Measurements from ENCODE around the gene ARHGAP9. TPM values are rescaled to one million over a fixed set of nuclear protein-coding genes. Genes with fewer than 3 reads are reported as not detected.

Gene ARHGAP9
- total RNA-seq, 1 experiment from 2014 or later = 0.92 TPM

GRCh38 chr12:57473392-57473791 is 6.3 kb downstream of the ARHGAP9 start:
- H3K4me1 ChIP-seq (ENCODE audit: control insufficient read depth, insufficient read depth, low read length) = no peaks in the 10 kb centered on the region; the same call in 1 of the 2 replicates
- DNase-seq (ENCODE audit: low read depth, low spot score) (no peak), ATAC-seq (no peak)
- H3K27me3 ChIP-seq (ENCODE audit: control insufficient read depth, insufficient read depth, low read length) = peaks cover 2% of the 10 kb centered on the region; the same call in 1 of the 2 replicates
- H3K27ac ChIP-seq (ENCODE audit: low read length) = no peak overlapping the region
- in situ Hi-C loops (cut with HindIII; ENCODE audit: low pct_unique_long_range_greater_than_20kb, low sequenced_read_pairs) (no loop called here), intact Hi-C loops (cut with micrococcal nuclease; ENCODE audit: unreplicated experiment) (no loop called here)
- ChIA-PET CTCF (no interaction called here), POLR2A (no interaction called here)
- no peaks in the 10 kb centered on the region for H3K36me3 ChIP-seq (ENCODE audit: control insufficient read depth, insufficient read depth, low read length)
- BruUV-seq (replicated peaks) = no TSS peak
- no peaks in the 10 kb centered on the region for H3K9me3 ChIP-seq (ENCODE audit: control insufficient read depth, insufficient read depth, low read depth, low read length)
- no peak for TF ChIP-seq SIN3A (IDR thresholded peaks at IDR 0.05; ENCODE audit: borderline replicate concordance, insufficient read depth, low read depth, low read length)
- no peak for TF ChIP-seq TCF7L2 (IDR thresholded peaks at IDR 0.05; ENCODE audit: low read depth, low read length)
- no peak for TF ChIP-seq CTCF (IDR thresholded peaks at IDR 0.05)
- TF ChIP-seq POLR2AphosphoS5 (IDR thresholded peaks at IDR 0.05; ENCODE audit: low read depth, low read length) = no peak
- no peak for TF ChIP-seq REST (IDR thresholded peaks at IDR 0.05; ENCODE audit: insufficient read depth in 1 of 2, low read depth in 2 of 2, low read length in 1 of 2)
- no peak overlapping the region for H3K4me3 ChIP-seq (ENCODE audit: low read depth in 2 of 2, low read length in 2 of 2)

GRCh38 chr12:57472391-57472790 is 7.3 kb downstream of the ARHGAP9 start:
- Histone ChIP-seq H3K27me3 (ENCODE audit: control insufficient read depth, insufficient read depth, low read length) (peaks cover 2% of the 10 kb centered on the region; the same call in 1 of the 2 replicates), H3K9me3 (ENCODE audit: control insufficient read depth, insufficient read depth, low read depth, low read length) (no peaks in the 10 kb centered on the region), H3K36me3 (ENCODE audit: control insufficient read depth, insufficient read depth, low read length) (no peaks in the 10 kb centered on the region), H3K27ac (ENCODE audit: low read length) (no peak overlapping the region), H3K4me3 (ENCODE audit: low read depth in 2 of 2, low read length in 2 of 2) (no peak overlapping the region), H3K4me1 (ENCODE audit: control insufficient read depth, insufficient read depth, low read length) (no peaks in the 10 kb centered on the region; the same call in 1 of the 2 replicates)
- intact Hi-C loops (cut with micrococcal nuclease; ENCODE audit: unreplicated experiment) (no loop called here), in situ Hi-C loops (cut with HindIII; ENCODE audit: low pct_unique_long_range_greater_than_20kb, low sequenced_read_pairs) (no loop called here)
- DNase-seq (ENCODE audit: low read depth, low spot score) = no peak
- ChIA-PET CTCF (no interaction called here), POLR2A (no interaction called here)
- ATAC-seq = no peak
- TF ChIP-seq REST (IDR thresholded peaks at IDR 0.05; ENCODE audit: insufficient read depth in 1 of 2, low read depth in 2 of 2, low read length in 1 of 2) = no peak
- no peak for TF ChIP-seq CTCF (IDR thresholded peaks at IDR 0.05)
- no peak for TF ChIP-seq POLR2AphosphoS5 (IDR thresholded peaks at IDR 0.05; ENCODE audit: low read depth, low read length)
- no peak for TF ChIP-seq SIN3A (IDR thresholded peaks at IDR 0.05; ENCODE audit: borderline replicate concordance, insufficient read depth, low read depth, low read length)
- no peak for TF ChIP-seq TCF7L2 (IDR thresholded peaks at IDR 0.05; ENCODE audit: low read depth, low read length)
- BruUV-seq (replicated peaks) = no TSS peak
